Measurements from ENCODE around the gene GATA1.
"Not testable (repeated sequence)": the region's sequence is repeated elsewhere in the genome, so short reads cannot be mapped to it uniquely, and the experiment has no call there.

The GATA1 gene

DNA sequence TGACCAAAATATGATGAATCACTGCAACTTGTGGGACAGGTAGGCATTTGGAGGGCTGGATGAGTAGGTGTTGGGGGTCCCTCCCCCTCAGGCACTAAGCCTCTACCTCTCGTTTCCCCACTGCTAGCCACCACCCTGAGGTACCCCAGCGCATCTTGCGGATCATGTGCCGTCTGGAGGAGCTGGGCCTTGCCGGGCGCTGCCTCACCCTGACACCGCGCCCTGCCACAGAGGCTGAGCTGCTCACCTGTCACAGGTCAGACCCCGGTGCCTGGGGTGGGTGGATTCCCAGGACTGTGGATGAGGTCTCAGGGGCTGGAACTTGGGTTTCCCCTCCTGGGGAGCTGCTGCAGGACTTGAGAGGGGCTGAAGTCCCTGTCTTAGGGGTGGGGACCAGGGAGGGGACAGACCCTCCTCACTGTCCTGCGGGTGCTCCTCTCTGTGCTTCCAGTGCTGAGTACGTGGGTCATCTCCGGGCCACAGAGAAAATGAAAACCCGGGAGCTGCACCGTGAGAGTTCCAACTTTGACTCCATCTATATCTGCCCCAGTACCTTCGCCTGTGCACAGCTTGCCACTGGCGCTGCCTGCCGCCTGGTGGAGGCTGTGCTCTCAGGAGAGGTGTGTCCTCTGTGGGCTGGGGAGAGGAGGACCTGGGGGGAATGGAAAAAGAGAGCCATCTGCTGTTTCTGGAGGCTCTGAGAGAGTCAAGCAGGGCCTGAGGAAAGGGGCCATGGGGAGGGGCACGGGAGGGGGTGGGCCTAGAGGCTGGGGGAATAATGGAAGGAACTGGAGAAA is 29.8 kb downstream of the GATA1 start:
- no peak for DNase-seq

DNA sequence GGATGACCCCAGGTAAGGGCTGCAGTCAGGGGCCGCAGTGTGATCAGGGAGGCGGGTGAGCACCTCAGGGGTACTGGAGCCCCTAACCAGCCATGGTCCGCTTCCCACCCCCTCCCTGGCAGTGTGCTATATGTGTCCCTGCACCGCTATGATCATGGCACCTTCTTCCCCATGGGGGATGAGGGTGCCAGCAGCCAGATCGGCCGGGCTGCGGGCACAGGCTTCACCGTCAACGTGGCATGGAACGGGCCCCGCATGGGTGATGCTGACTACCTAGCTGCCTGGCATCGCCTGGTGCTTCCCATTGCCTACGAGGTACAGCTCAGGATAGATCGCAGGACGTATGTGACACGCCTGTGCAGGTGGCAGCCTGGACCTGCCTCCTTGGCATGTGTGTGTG is 31.7 kb downstream of the GATA1 start:
- no peak for DNase-seq

DNA sequence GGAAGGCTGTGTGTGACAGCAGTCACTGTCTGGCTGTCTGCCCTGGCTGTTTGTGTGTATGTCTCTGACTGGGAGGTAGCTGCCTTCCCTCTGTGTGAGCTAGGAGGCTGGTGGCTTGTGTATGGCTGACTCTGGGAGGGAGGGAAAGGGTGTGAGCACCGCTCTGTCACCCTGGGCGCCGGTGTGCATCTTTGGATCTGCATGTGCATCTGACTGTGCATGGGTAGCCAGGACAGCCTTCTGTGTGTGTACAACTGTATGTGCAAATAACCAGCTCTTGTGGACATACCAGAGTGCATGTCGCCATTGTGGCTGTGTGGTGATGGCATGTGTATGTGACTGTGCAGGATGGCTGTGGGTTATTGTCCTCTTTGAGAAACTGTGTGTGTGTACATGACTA is 32.5 kb downstream of the GATA1 start:
- DNase-seq = no peak

DNA sequence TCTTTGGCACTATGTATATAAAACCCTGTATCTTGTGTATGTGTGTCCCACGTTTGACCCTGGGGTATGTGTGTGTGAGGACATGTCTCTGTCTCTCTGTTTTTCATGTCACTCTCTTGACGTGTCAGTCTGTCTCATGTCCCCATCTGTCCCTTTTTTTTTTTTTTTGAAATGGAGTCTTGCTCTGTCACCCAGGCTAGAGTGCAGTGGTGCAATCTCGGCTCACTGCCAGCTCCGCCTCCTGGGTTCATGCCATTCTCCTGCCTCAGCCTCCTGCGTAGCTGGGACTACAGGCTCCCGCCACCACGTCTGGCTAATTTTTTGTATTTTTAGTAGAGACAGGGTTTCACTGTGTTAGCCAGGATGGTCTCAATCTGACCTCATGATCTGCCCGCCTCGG is 33.0 kb downstream of the GATA1 start:
- not testable (repeated sequence) for DNase-seq

DNA sequence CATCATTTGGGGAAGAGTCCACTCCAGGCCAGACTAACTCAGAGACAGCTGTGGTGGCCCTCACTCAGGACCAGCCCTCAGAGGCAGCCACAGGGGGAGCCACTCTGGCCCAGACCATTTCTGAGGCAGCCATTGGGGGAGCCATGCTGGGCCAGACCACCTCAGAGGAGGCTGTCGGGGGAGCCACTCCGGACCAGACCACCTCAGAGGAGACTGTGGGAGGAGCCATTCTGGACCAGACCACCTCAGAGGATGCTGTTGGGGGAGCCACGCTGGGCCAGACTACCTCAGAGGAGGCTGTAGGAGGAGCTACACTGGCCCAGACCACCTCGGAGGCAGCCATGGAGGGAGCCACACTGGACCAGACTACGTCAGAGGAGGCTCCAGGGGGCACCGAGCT is 36.7 kb downstream of the GATA1 start:
- DNase-seq = no peak

DNA sequence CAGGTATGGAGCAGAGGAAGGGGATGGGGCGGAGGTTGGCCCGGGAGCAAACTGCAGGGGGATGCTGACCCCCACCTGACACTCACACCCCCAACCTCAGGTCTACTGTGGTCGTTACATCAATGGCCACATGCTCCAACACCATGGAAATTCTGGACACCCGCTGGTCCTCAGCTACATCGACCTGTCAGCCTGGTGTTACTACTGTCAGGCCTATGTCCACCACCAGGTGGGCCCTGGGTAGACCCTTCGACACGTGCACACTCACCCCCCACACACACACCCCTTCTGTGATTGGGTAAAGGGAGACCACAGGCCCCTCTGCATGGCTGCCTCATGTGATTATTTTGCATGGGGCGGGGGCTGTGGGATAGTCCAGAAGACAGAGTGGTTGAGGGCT is 37.7 kb downstream of the GATA1 start:
- DNase-seq = no peak

DNA sequence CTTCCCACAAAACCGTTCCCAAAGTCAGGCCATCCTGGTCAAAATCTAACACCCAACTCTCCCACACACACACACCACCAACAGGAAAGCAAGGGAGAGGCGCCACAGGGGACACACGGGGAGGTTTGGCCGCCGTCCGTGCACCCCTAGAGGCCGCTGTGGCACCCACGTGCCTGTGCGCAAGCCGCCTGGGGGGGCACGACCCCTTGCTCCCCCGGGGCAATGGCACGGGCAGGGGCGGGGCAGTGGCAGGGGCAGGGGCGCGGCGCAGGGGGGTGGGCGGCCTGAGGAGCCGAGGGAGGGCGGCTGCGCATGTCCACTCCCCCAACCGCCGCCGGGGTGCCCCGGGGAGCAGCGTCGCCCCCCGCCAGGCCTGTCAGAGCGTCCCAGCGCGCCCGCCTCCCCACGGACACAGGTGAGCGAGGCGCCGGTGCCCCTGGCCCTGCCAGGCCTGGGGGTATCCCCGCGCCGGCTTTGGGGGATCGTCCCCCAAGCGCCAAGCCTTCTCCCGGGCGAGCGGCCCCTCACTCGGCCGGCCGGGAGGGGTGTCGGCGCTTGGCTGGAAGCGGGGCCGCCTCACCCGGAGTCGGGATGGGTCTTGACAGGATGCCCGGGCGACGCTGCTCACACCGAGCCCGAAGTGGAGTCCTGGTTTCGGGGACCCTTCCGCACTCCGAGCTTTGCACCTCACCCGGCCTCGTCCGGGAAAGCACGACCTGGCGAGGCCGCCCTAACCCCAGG is 39.9 kb downstream of the GATA1 start, which contains the start of gene ERAS:
Gene ERAS (plus strand): TSS at position 379 of the 741 bp plus-strand sequence. CDS start 2,611 bp downstream, outside the sequence.
- DNase-seq = peak; percentile 16

DNA sequence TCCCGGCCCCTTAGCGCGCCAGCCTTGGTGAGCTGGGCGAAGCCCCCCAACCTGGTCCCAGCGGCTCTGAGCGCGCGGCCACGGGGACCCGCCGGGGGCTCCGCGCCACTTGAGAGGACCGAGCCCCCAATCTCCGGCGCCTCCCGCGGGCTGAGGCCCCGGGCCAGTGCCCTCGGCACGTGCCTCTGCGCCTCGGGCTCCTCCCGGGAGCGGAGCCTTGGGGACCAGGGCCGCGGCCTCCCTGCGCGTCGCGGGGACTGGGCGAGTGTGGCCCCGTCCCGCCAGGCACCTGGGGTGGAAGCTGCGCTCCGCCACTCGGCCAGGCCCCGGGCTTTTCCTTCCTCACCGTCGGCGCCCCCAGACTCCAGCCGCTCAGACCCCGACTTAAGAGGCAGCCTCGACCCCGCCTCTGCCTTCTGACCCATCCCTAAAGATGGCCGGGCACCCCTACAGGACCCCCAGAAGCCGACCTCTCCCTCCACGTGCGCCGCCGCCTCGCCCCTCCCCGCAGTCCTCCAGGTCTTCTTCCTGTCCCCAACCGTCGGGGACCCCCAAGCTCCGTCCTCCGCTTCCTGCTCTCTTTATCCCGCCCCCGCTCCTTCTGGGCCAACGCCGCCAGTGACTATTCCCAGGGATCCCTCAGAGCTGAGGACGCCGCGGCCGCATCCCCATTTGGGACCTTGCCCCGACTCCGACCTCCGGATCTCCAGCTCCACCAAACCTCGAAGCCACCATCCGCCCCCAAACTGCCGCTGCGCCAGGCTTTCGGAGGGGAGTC is 40.7 kb downstream of the GATA1 start:
- DNase-seq = no peak

DNA sequence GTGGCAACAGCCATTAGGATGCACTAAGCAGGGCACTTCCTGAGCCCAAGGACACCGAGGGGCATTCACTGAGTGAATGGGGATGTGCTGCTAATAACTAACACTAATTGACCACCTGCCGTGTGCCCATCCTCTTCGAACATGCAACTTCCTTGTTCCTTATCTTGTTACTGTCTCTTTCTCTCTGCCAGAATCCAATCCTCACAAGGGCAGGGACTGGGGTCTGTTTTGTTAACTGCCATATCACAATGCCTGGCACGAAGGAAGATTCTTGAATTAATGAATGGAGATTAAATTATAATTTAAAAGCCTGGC is 41.2 kb downstream of the GATA1 start:
- no peak for DNase-seq

DNA sequence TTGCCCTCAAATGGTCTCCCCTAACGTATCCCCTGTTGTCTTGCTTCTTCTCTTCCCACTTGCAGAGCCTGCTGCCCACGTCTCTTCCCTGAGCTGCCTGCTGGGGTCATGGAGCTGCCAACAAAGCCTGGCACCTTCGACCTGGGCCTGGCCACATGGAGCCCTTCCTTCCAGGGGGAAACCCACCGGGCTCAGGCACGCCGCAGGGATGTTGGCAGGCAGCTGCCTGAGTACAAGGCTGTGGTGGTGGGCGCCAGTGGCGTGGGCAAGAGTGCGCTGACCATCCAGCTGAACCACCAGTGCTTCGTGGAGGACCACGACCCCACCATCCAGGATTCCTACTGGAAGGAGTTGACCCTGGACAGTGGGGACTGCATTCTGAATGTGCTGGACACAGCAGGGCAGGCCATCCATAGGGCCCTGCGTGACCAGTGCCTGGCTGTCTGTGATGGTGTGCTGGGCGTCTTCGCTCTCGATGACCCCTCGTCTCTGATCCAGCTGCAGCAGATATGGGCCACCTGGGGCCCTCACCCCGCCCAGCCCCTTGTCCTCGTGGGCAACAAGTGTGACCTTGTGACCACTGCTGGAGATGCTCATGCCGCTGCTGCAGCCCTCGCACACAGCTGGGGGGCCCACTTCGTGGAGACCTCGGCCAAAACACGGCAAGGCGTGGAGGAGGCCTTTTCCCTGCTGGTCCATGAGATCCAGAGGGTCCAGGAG is 42.8 kb downstream of the GATA1 start:
- DNase-seq = no peak

DNA sequence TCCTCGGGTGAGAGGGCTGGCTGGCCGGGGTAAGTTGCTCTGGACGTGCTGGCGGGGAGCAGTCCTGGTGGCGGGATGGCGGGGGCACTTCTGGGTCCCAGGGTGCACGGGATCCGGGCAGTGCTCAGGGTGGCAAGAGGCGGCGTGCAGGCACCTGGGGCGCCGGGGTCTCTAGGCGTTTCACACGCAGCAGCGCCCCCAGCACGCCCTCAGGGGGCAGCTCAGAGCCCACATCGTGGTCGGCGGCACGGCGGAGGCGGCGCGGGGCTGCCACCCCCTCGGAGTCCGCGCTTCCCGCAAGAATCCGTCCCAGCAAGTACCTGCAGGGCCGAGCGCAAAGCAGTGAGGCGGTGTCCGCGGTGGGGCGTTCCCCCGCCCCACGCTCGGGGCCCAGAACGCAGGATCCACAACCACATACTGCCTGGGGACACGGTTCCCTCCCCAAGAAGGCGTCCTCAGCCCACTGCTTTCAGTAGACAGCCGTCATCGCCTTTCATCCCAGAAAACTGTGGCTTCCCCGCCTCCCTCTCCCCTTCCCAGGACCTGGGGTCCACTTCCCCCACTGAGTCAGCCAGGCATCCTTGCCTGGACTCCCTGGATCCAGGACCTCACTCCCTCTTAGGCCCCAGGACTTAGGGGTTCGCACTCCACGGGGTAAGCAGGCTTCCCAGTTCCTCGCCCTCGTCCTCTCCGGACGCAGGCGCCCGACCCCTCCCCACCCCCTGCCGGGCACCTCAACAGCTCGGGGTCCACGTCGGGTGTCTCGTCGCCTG is 44.9 kb downstream of the GATA1 start:
- DNase-seq = no peak

DNA sequence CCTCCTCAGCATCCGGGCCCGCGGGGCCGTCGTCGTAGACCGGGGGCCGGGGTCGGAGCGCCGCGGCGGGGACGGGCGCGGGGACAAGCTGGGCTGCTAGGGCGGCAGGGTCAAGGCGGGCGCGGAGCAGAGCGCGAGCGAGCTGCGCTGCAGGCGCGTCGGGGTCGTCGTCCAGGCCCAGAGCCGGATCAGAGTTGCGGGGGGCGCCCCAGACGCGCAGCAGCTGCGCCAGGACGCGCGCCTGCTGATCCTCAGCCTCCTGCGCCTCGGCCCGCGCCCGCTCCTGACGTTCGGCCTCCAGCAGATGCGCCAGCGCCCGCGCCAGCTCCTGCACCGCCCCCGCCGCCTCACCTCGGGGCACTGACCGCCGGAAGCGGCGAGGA is 45.5 kb downstream of the GATA1 start:
- no peak for DNase-seq

DNA sequence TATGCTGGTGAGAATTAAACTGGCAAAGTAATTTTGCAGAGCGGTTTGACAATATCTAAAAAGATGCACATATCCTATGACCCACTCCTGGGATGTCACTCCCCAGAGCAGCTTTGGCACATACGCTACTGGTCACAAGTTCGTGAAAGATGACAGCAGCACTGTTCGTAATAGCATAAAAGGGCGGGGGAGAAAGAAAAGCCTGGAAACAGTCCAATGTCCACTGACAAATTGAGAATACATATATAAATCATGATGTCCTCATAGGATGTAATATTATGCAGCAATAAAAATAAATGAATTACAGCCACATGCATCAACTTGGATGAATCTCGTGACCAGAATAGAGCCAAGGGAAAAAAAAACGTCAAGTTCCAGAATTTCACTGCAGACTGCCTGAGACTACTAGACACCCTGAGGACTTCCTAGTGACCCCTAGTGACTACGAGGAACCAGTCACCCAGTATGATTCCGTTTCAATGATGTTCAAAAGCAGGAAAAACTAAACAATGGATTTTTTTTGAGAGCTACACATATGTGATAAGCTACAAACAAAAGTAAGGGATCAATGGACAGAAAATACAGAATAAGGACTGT is 47.2 kb downstream of the GATA1 start:
- DNase-seq = no peak

DNA sequence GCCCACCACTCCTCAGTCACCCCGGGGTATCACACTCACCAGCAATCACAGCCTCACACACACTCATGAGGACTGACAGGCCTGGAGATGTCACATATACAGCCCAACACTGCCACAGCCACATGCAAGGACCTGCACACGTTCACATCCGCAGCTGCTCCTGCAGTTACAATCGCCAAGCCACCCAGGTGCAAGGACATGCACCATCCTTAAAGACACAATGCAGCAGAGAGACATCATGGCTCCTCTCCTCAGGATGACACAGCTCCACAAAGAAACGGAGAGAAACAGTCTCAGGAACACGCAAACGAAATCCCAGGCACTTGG is 48.0 kb downstream of the GATA1 start:
- no peak for DNase-seq

DNA sequence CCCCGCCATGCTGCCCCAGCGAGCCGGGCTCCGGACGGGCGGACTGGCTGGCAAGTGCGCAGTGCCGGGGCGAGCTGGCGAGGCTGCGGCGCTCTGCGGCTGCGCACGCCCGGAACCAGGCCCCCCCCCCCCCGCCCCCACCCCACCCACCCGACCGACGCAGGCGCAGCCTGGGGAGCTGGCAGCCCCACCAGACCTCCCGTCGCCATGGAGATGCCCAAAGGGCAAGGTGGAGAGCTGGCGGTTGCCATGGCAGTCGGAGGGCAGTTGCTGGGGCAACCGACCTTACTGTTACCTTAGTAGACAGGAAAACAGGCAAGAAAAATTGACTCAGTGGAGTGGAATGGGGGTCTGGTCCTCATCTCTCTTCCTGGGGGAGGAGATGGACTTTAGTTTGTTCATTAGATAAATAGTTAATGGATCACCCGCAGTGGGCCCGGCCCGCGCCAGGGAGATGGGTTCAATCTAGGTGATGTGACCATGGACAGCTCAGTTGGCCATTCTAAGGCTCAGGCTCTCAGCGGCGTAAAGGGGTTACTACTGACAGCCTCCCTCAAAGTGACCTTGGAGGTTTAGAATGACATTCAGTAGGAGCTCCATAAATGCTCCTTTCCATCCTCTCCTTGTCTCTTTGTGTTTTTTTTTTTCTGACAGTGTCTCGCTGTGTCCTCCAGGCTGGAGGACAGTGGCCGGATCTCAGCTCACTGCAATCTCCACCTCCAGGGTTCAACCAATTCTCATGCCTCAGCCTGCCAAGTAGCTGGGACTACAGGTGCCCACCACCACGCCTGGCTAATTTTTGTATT is 49.3 kb downstream of the GATA1 start, which contains the start of gene PCSK1N:
Gene PCSK1N (minus strand): TSS at position 87 of the 806 bp plus-strand sequence. CDS start 78 bp downstream, at position 9.
- peak; percentile 64 for DNase-seq

DNA sequence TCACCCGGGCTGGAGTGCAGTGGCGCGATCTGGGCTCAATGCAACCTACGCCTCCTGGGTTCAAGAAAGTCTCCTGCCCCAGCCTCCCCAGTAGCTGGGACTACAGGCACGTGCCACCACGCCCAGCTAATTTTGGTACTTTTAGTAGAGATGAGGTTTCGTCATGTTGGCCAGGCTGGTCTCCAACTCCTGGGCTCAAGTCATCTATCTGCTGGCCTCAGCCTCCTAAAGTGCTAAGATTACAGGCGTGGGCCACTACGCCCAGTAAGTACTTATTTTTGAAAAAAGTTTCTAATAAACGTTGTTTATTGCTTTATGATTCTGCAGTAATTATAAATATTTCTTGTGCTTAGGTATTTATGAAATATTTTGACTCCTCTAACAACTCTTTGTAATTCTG is 53.3 kb downstream of the GATA1 start:
- no peak for DNase-seq

All from CD4-positive, alpha-beta T cell treated with Interleukin-21 for 1 hour (primary cell).